Mesothelial cell of epicardium (in vitro differentiated cells): ENCODE results near the gene NDUFS2. TPM values are rescaled to one million over a fixed set of nuclear protein-coding genes. Genes with fewer than 3 reads are reported as not detected.
A peak's percentile ranks its signal among the peaks of the same experiment; 100 is the strongest.

Experiments used
- DNase-seq, 2 experiments: peaks; one replicate each; pipeline ENCODE4 v3.0.0; 2021; ENCODE audit warnings: low spot score in 2 of 2; ENCODE audit not compliant: unreplicated experiment in 2 of 2
- H3K27ac Mint-ChIP-seq: 2 replicates; pipeline ENCODE4 v1.8.0; 2021; ENCODE audit warnings: mixed read lengths
- H3K27me3 Mint-ChIP-seq: 2 replicates; pipeline ENCODE4 v1.8.0; 2021; ENCODE audit warnings: low read depth, mixed read lengths
- H3K36me3 Mint-ChIP-seq: 2 replicates; pipeline ENCODE4 v1.8.0; 2021; ENCODE audit warnings: mixed read lengths
- H3K4me1 Mint-ChIP-seq: 2 replicates; pipeline ENCODE4 v1.8.0; 2021; ENCODE audit warnings: mixed read lengths
- H3K4me3 Mint-ChIP-seq: 2 replicates; pipeline ENCODE4 v1.8.0; 2021; ENCODE audit warnings: mild to moderate bottlenecking, moderate library complexity, mixed read lengths
- H3K9me3 Mint-ChIP-seq: 2 replicates; pipeline ENCODE4 v1.8.0; 2021; ENCODE audit warnings: mixed read lengths
- CTCF ChIP-seq: fragments of 200-600 bp; sonication (generic); IDR thresholded peaks from one replicate; pipeline ENCODE4 v1.5.0; 2021; ENCODE audit warnings: antibody characterized with exemption; ENCODE audit not compliant: unreplicated experiment
- total RNA-seq: library from RNA; stranded (reverse); gene quantifications from 3 replicates; pipeline ENCODE4 v1.2.1, GENCODE V29; 2021

The NDUFS2 gene
- total RNA-seq, 1 donor from 2014 or later: 70.1 TPM

GRCh38 chr1:161162806-161163205 is 39.4 kb upstream of the NDUFS2 start:
- Mint-ChIP-seq H3K36me3 (peaks cover 29% of the 10 kb centered on the region), H3K9me3 (no peaks in the 10 kb centered on the region), H3K27ac (no peak overlapping the region), H3K4me3 (no peak overlapping the region), H3K27me3 (no peaks in the 10 kb centered on the region), H3K4me1 (peaks cover 33% of the 10 kb centered on the region)
- DNase-seq: no peak
- no peak for TF ChIP-seq CTCF

DNA sequence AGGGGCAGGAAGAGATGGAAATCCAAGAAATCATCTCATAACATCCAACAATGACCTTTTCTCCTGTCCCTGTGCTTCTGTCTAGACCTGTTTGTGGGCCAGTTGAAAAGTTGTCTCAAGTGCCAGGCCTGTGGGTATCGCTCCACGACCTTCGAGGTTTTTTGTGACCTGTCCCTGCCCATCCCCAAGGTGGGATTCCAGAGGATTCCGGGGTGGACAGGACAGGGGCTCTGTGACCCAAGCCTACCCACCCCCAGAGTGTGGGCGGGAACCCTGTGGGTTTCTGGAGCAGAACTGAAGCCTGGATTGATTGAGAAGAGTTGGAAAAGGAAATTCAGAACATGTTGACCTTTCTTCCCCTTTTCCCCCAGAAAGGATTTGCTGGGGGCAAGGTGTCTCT is 38.4 kb upstream of the NDUFS2 start:
- no peaks in the 10 kb centered on the region for H3K27me3 Mint-ChIP-seq
- H3K36me3 Mint-ChIP-seq: peaks cover 29% of the 10 kb centered on the region
- H3K9me3 Mint-ChIP-seq: no peaks in the 10 kb centered on the region
- peaks cover 36% of the 10 kb centered on the region for H3K4me1 Mint-ChIP-seq
- no peak for TF ChIP-seq CTCF
- no peak for DNase-seq
- H3K27ac Mint-ChIP-seq: peak overlapping the region; percentile 99
- H3K4me3 Mint-ChIP-seq: no peak overlapping the region

- Mint-ChIP-seq H3K36me3 (peaks cover 29% of the 10 kb centered on the region), H3K4me3 (peak overlapping the region; percentile 8), H3K9me3 (no peaks in the 10 kb centered on the region), H3K27ac (peak overlapping the region; percentile 99), H3K4me1 (peaks cover 30% of the 10 kb centered on the region), H3K27me3 (no peaks in the 10 kb centered on the region)
- no peak for TF ChIP-seq CTCF
- DNase-seq: no peak
Observed at GRCh38 chr1:161164901-161165610, 37.1 kb upstream of the NDUFS2 start.

GRCh38 chr1:161165742-161166668 is 36.2 kb upstream of the NDUFS2 start, which contains the start of gene PPOX:
PPOX (plus strand) TSS chr1:161166426; CDS start chr1:161166848, 422 bp downstream.
- H3K27ac Mint-ChIP-seq: peak within 1 kb of the TSS; percentile 99
- peak; percentile 80 to 86 for DNase-seq
- H3K9me3 Mint-ChIP-seq: no peaks in the 10 kb centered on the region
- peak within 1 kb of the TSS; percentile 88 for H3K4me3 Mint-ChIP-seq
- H3K27me3 Mint-ChIP-seq: no peaks in the 10 kb centered on the region
- peak; percentile 26 for TF ChIP-seq CTCF
- peaks cover 22% of the 10 kb centered on the region for H3K4me1 Mint-ChIP-seq
- H3K36me3 Mint-ChIP-seq: peaks cover 31% of the 10 kb centered on the region

DNA sequence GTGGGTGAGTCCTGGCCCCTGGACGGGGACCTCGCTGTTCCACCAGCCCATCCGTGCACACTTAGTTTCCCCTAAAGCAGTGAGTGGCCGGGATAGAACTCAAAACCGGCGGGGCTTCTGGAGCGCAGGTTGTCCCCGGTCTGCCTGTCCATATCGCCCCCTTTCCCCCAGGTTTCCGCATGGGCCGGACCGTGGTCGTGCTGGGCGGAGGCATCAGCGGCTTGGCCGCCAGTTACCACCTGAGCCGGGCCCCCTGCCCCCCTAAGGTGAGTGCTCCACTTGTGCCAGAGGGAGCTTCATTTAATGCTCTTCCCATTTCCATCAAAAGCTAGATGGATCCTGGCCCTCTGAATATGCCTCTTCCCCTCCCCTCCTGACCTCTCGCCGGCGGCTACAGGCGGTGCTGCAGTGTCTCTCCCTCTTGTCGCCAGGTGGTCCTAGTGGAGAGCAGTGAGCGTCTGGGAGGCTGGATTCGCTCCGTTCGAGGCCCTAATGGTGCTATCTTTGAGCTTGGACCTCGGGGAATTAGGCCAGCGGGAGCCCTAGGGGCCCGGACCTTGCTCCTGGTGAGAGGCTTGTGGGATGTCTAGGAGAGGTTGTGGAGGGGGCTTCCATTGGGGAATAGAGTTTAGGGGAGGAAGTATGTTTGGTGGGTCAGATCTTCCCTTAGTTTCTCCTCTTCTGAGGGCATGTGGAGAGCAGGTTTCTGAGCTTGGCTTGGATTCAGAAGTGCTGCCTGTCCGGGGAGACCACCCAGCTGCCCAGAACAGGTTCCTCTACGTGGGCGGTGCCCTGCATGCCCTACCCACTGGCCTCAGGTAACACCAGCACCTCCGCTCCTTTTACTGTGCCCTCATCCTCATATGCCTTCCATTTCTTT is 35.3 kb upstream of the NDUFS2 start:
- no peaks in the 10 kb centered on the region for H3K27me3 Mint-ChIP-seq
- no peaks in the 10 kb centered on the region for H3K9me3 Mint-ChIP-seq
- H3K4me1 Mint-ChIP-seq: peaks cover 17% of the 10 kb centered on the region
- no peak for DNase-seq
- peaks cover 24% of the 10 kb centered on the region for H3K36me3 Mint-ChIP-seq
- peak overlapping the region; percentile 88 for H3K4me3 Mint-ChIP-seq
- no peak for TF ChIP-seq CTCF
- peak overlapping the region; percentile 99 for H3K27ac Mint-ChIP-seq
